HUES64 (cell line): ENCODE results near the gene KHDRBS1. TPM values are rescaled to one million over a fixed set of nuclear protein-coding genes. Genes with fewer than 3 reads are reported as not detected.
A peak's percentile ranks its signal among the peaks of the same experiment; 100 is the strongest.

Source experiments
- H3K27ac ChIP-seq: 2 replicates; pipeline ENCODE4 v1.7.0; 2013; ENCODE audit warnings: low read depth, low read length, inconsistent platforms
- H3K27me3 ChIP-seq: 2 replicates; pipeline ENCODE4 v1.6.1; 2013; ENCODE audit warnings: mild to moderate bottlenecking, low read length; ENCODE audit not compliant: insufficient read depth
- H3K36me3 ChIP-seq: 2 replicates; pipeline ENCODE4 v1.6.1; 2013; ENCODE audit warnings: mild to moderate bottlenecking, low read length; ENCODE audit not compliant: insufficient read depth
- H3K4me1 ChIP-seq: 2 replicates; pipeline ENCODE4 v1.6.1; 2013; ENCODE audit warnings: mild to moderate bottlenecking, low read length, moderate library complexity; ENCODE audit not compliant: insufficient read depth
- H3K4me3 ChIP-seq: 2 replicates; pipeline ENCODE4 v1.5.1; 2013; ENCODE audit warnings: mild to moderate bottlenecking, low read length, moderate library complexity
- H3K9ac ChIP-seq: 2 replicates; pipeline ENCODE4 v1.6.1; 2013; ENCODE audit warnings: mild to moderate bottlenecking, low read depth, low read length
- H3K9me3 ChIP-seq: 2 replicates; pipeline ENCODE4 v1.6.1; 2013; ENCODE audit warnings: low read depth, low read length; ENCODE audit not compliant: insufficient read depth
- WGBS: fragments of 150-250, 120-280 bp; methylation state at CpG from one replicate; pipeline ENCODE4 v1.1.7; 2013; ENCODE audit warnings: missing lambda C conversion rate; 5-methylcytosine and 5-hydroxymethylcytosine counted together
- polyA plus RNA-seq, 2 experiments: library from polyadenylated mRNA; stranded (reverse); fragments of 50-300 nt; gene quantifications; one replicate each; pipeline ENCODE4 v1.2.3, GENCODE V29; 2013

Gene KHDRBS1
- 220 TPM for polyA plus RNA-seq (2013, experiment 1 of 2)
- polyA plus RNA-seq (2013, experiment 2 of 2) = 257 TPM

DNA sequence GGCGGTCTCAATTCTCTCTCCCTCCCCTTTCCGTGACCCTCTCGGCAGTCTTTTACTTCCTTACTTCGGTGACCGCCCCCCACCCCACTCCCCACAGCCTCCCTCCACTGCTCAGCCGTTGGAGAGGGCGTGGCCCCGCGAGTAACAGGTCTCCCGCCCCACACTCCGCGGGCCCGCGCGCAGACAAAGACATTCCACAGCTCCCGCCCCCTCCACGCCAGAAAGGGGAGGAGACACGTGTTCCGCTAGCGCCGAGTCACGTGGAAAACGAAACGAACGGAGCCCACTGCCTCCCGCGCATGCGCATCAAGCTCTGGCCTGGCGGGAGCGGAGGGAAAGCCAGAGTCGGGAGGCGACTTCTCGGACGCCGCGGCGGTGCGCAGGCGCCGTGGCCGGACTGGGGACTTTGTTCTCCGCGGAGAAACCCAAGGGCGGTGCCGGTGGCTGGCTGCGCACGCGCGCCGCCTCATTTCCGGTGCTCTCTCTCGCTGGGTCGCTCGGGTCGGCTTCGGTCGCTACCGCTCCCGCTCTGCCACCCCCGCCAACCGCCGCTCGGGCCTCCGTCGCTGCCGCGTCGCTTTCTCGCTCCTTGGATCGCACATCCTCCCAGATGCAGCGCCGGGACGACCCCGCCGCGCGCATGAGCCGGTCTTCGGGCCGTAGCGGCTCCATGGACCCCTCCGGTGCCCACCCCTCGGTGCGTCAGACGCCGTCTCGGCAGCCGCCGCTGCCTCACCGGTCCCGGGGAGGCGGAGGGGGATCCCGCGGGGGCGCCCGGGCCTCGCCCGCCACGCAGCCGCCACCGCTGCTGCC is at the start of gene KHDRBS1:
KHDRBS1 (plus strand) TSS at position 483 of the 813 bp plus-strand sequence; CDS start at position 611, 128 bp downstream.
- no peaks in the 10 kb centered on the region for H3K9me3 ChIP-seq
- H3K27me3 ChIP-seq = no peaks in the 10 kb centered on the region
- H3K9ac ChIP-seq = peak within 1 kb of the TSS; percentile 98
- peaks cover 13% of the 10 kb centered on the region for H3K36me3 ChIP-seq
- peaks cover 13% of the 10 kb centered on the region for H3K4me1 ChIP-seq
- H3K27ac ChIP-seq = peak within 1 kb of the TSS; percentile 100
- H3K4me3 ChIP-seq = peak within 1 kb of the TSS; percentile 93
- WGBS = under 1% methylated on average over 101 of the region's 101 CpGs

GRCh38 chr1:31970873-31971272 is 42.8 kb upstream of the KHDRBS1 start:
- no peaks in the 10 kb centered on the region for H3K4me1 ChIP-seq
- no peak overlapping the region for H3K27ac ChIP-seq
- no peaks in the 10 kb centered on the region for H3K27me3 ChIP-seq
- H3K9me3 ChIP-seq = no peaks in the 10 kb centered on the region
- WGBS = 96% methylated on average over 3 of the region's 3 CpGs
- H3K4me3 ChIP-seq = no peak overlapping the region
- no peak overlapping the region for H3K9ac ChIP-seq
- no peaks in the 10 kb centered on the region for H3K36me3 ChIP-seq

GRCh38 chr1:31976401-31976800 is 37.3 kb upstream of the KHDRBS1 start:
- no peak overlapping the region for H3K27ac ChIP-seq
- H3K4me3 ChIP-seq = no peak overlapping the region
- H3K4me1 ChIP-seq = no peaks in the 10 kb centered on the region
- H3K27me3 ChIP-seq = no peaks in the 10 kb centered on the region
- H3K36me3 ChIP-seq = no peaks in the 10 kb centered on the region
- no peak overlapping the region for H3K9ac ChIP-seq
- WGBS = 98% methylated on average over 1 of the region's 1 CpG
- H3K9me3 ChIP-seq = no peaks in the 10 kb centered on the region

DNA sequence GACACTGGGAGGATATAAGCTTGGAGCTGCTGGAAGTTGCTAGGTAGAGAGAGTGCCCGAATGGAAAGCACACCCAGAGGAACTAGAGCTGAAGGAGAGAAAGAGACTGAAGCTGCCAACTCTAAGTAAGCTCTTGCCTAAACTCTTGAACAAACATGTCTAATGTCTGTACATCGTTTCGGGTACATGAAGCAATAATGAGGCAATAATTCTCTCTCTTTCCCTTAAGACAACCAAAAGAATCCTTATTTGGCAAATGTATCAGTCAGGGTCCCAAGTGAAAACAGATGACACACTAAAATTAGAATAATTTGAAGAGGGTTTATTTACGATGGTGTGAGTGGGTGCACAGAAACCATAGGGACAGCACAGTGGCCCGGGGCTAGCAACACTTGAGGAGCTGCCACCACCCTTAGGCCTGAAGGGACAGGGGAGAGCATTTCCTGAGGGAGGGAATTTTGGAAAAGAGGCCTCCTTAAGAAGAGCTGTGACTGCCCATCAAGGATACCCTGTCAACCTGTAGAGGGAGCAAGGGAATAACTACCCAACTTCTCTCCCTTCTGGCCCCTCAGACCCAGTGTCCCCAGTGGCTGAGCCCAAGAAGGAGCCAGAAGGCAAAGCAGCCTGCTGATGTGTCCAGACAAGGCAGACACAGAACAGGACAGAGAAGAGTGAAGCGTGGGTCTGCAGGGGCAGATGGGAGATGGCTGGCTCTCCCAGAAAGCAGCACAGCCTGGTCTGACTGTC is 36.1 kb upstream of the KHDRBS1 start:
- H3K27ac ChIP-seq = no peak overlapping the region
- WGBS = 81% methylated on average over 6 of the region's 6 CpGs
- H3K27me3 ChIP-seq = no peaks in the 10 kb centered on the region
- H3K4me3 ChIP-seq = no peak overlapping the region
- no peak overlapping the region for H3K9ac ChIP-seq
- no peaks in the 10 kb centered on the region for H3K9me3 ChIP-seq
- no peaks in the 10 kb centered on the region for H3K4me1 ChIP-seq
- H3K36me3 ChIP-seq = no peaks in the 10 kb centered on the region

DNA sequence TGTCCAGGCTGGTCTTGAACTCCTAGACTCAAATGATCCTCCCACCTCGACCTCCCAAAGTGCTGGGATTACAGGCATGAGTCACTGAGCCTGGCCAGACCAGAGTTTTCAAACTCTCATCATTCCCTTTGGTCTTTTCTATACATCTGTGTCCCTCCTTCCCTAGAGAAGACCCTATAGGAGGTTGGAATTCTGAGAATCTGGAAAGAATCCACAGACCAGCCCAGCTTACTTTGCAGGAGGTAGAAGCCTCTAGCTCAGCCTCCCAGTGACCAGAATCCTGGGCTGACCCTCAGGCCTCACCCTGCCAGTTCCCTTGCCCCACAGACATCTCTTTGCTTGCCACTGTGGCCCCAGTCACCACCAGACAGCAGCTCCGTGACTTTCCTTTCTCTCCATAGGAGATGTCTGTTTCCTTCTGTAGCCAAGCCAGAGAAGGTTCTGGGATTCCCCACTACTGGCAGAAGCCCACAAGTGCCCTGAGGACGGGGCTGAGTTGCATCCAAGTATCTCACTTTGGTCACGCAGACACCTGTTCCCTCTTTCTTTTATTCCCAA is 34.7 kb upstream of the KHDRBS1 start:
- 0 out of 2 replicates have a peak overlapping the region, but pooled peaks have one; percentile 12 for H3K9ac ChIP-seq
- no peaks in the 10 kb centered on the region for H3K9me3 ChIP-seq
- H3K4me3 ChIP-seq = no peak overlapping the region
- no peaks in the 10 kb centered on the region for H3K27me3 ChIP-seq
- H3K36me3 ChIP-seq = no peaks in the 10 kb centered on the region
- 80% methylated on average over 4 of the region's 4 CpGs for WGBS
- no peaks in the 10 kb centered on the region for H3K4me1 ChIP-seq
- no peak overlapping the region for H3K27ac ChIP-seq

- Histone ChIP-seq H3K9ac (no peak overlapping the region), H3K27me3 (no peaks in the 10 kb centered on the region), H3K9me3 (no peaks in the 10 kb centered on the region), H3K4me3 (no peak overlapping the region), H3K36me3 (no peaks in the 10 kb centered on the region), H3K4me1 (0 out of 2 replicates have a peak, but pooled peaks cover 4% of the 10 kb centered on the region), H3K27ac (no peak overlapping the region)
- 90% methylated on average over 10 of the region's 10 CpGs for WGBS
Measured at GRCh38 chr1:31980835-31981455, 32.7 kb upstream of the KHDRBS1 start.

- H3K4me3 ChIP-seq = no peak overlapping the region
- H3K9ac ChIP-seq = no peak overlapping the region
- no peaks in the 10 kb centered on the region for H3K36me3 ChIP-seq
- H3K9me3 ChIP-seq = no peaks in the 10 kb centered on the region
- H3K27me3 ChIP-seq = no peaks in the 10 kb centered on the region
- H3K4me1 ChIP-seq = 0 out of 2 replicates have a peak, but pooled peaks cover 4% of the 10 kb centered on the region
- no peak overlapping the region for H3K27ac ChIP-seq
- WGBS = 100% methylated on average over 2 of the region's 2 CpGs
Measured at GRCh38 chr1:31981456-31981839, 32.2 kb upstream of the KHDRBS1 start.

DNA sequence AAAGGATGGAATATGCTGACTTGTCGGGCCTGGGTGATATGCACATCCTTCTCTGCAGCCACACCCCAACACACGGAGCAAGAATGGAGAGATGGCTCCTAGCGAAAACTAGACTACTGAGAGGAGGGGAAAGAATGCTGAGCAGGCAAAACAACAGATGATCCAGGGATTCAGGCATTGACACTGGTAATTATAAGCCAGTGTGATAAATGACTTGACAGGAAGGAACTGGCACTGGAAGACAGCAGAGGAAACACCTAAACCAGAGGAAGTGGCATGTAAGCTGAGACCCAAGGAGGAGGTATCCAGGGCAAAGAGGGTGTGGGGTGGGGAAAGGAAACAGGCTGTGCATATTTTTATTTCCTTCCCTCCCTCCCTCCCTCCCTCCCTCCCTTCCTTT is 31.7 kb upstream of the KHDRBS1 start:
- no peaks in the 10 kb centered on the region for H3K36me3 ChIP-seq
- no peak overlapping the region for H3K27ac ChIP-seq
- H3K9me3 ChIP-seq = no peaks in the 10 kb centered on the region
- 81% methylated on average over 3 of the region's 3 CpGs for WGBS
- H3K4me1 ChIP-seq = peaks cover 6% of the 10 kb centered on the region; the same call in 1 of the 2 replicates
- H3K27me3 ChIP-seq = no peaks in the 10 kb centered on the region
- H3K9ac ChIP-seq = no peak overlapping the region
- H3K4me3 ChIP-seq = no peak overlapping the region

GRCh38 chr1:31984419-31985347 is 29.0 kb upstream of the KHDRBS1 start:
- H3K4me1 ChIP-seq = peaks cover 12% of the 10 kb centered on the region
- no peak overlapping the region for H3K9ac ChIP-seq
- no peaks in the 10 kb centered on the region for H3K9me3 ChIP-seq
- H3K27me3 ChIP-seq = no peaks in the 10 kb centered on the region
- no peak overlapping the region for H3K4me3 ChIP-seq
- no peak overlapping the region for H3K27ac ChIP-seq
- no peaks in the 10 kb centered on the region for H3K36me3 ChIP-seq
- WGBS = 73% methylated on average over 2 of the region's 6 CpGs

GRCh38 chr1:31985430-31985829 is 28.2 kb upstream of the KHDRBS1 start:
- Histone ChIP-seq H3K27ac (no peak overlapping the region), H3K27me3 (no peaks in the 10 kb centered on the region), H3K36me3 (no peaks in the 10 kb centered on the region), H3K4me1 (peaks cover 12% of the 10 kb centered on the region), H3K4me3 (no peak overlapping the region), H3K9me3 (no peaks in the 10 kb centered on the region), H3K9ac (no peak overlapping the region)
- 71% methylated on average over 3 of the region's 4 CpGs for WGBS
